Midbrain (tissue), 1 donor: ENCODE results near the gene PRSS53.
"Not testable (repeated sequence)": the region's sequence is repeated elsewhere in the genome, so short reads cannot be mapped to it uniquely, and the experiment has no call there.

Experiments
- DNase-seq: peaks from one replicate; lab custom pipeline; 2025; lab: John Stamatoyannopoulos, UW

The PRSS53 gene

GRCh38 chr16:31088459-31089183 is at the start of gene PRSS53:
Gene PRSS53, minus strand, starts transcription at chr16:31088943. Its CDS starts 134 bp downstream, at chr16:31088809.
- no peak for DNase-seq

GRCh38 chr16:31136822-31137499 is 48.2 kb upstream of the PRSS53 start:
- DNase-seq: not testable (repeated sequence)

GRCh38 chr16:31136287-31136662 is 47.5 kb upstream of the PRSS53 start:
- no peak for DNase-seq

GRCh38 chr16:31135535-31136286 is 47.0 kb upstream of the PRSS53 start, which contains the start of gene PRSS8:
Gene PRSS8, minus strand, starts transcription at chr16:31135727. Its CDS starts 229 bp downstream, at chr16:31135498.
- DNase-seq: no peak

GRCh38 chr16:31134625-31135534 is 46.1 kb upstream of the PRSS53 start:
- no peak for DNase-seq

GRCh38 chr16:31134091-31134571 is 45.4 kb upstream of the PRSS53 start:
- DNase-seq: no peak

GRCh38 chr16:31133046-31133501 is 44.3 kb upstream of the PRSS53 start:
- no peak for DNase-seq

- no peak for DNase-seq
These were observed 43.7 kb upstream of the PRSS53 start for GRCh38 chr16:31132303-31132979.

- DNase-seq: no peak
These were observed 43.1 kb upstream of the PRSS53 start for GRCh38 chr16:31131841-31132271.

- DNase-seq: no peak
These were observed 42.7 kb upstream of the PRSS53 start for GRCh38 chr16:31131416-31131815.

- DNase-seq: no peak
These were observed 42.2 kb upstream of the PRSS53 start for GRCh38 chr16:31130899-31131298.

GRCh38 chr16:31130336-31130891 is 41.7 kb upstream of the PRSS53 start:
- no peak for DNase-seq

- DNase-seq: peak; percentile 29
These were observed 41.0 kb upstream of the PRSS53 start for GRCh38 chr16:31129568-31130335.

- peak; percentile 2 for DNase-seq
These were observed 40.2 kb upstream of the PRSS53 start for GRCh38 chr16:31128711-31129567.

- no peak for DNase-seq
These were observed 38.4 kb upstream of the PRSS53 start for GRCh38 chr16:31127182-31127581.

- no peak for DNase-seq
These were observed 37.1 kb upstream of the PRSS53 start for GRCh38 chr16:31125844-31126243.

GRCh38 chr16:31120129-31120528 is 31.4 kb upstream of the PRSS53 start:
- no peak for DNase-seq
